NCI-H2227 (cell line): Measurements from ENCODE around the gene ZNF322.

ENCODE experiments used
- DNase-seq: peaks from one replicate; lab custom pipeline; 2025; ENCODE audit not compliant: unreplicated experiment; lab: John Stamatoyannopoulos, UW

The ZNF322 gene

GRCh38 chr6:26592649-26593048, 66.9 kb downstream of the ZNF322 start:
- DNase-seq, result peak; percentile 36

GRCh38 chr6:26588965-26589364, 70.6 kb downstream of the ZNF322 start:
- no peak for DNase-seq
